ENCODE measurements around the gene KLHL18.
"Not testable (repeated sequence)": the region's sequence is repeated elsewhere in the genome, so short reads cannot be mapped to it uniquely, and the experiment has no call there.

Gene KLHL18

DNA sequence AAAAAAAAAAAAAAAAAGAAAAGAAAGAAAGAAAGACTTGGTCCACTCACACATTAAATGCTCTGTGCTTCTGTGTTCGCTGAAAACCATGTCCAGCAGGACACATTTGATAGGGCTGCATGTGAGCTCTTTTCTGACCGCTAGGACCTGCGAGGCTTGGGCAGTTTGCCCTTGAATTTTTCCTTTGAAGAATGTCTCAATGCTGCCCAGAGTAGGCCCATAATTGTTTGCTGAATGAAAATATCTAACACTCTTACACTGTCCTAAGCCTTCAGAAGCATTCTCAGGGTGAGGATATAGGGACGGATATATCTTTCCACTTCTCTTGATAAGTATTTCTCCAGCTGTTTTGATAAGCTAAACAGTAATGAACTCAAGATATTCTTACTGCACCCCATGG is 6.2 kb upstream of the KLHL18 start:
- no peak overlapping the region for H3K9ac ChIP-seq (ENCODE audit: low read length)
- no peaks in the 10 kb centered on the region for H3K36me3 ChIP-seq (ENCODE audit: control insufficient read depth, insufficient read depth, low read length)
- no peak overlapping the region for H3K4me3 ChIP-seq (ENCODE audit: low read depth, low read length)
- no peaks in the 10 kb centered on the region for H3K9me3 ChIP-seq (ENCODE audit: control insufficient read depth, insufficient read depth, low read depth, low read length)
- H3K4me1 ChIP-seq (ENCODE audit: control insufficient read depth, insufficient read depth, low read length): no peaks in the 10 kb centered on the region
- H3K27me3 ChIP-seq (ENCODE audit: control insufficient read depth, insufficient read depth, low read length): no peaks in the 10 kb centered on the region
- no peak overlapping the region for H3K27ac ChIP-seq (ENCODE audit: low read depth, low read length)

DNA sequence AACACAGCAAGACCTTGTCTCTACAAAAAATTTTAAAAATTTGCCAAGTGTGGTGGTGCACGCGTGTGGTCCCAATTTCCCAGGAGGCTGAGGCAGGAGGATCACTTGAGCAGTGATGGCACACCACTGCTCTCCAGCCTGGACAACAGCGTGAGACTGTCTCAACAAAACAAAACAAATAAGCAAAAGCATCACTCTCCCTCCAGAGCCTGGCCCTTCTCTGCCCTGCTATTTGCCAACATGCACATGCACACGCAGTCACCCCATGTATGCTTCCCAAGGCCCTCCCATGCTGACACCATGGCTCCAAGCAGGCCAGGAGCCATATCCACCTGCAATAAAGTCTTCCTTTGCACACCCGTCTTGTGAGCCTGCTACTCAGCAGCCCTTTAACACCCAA is 2.2 kb upstream of the KLHL18 start:
- Histone ChIP-seq H3K36me3 (ENCODE audit: control insufficient read depth, insufficient read depth, low read length) (no peaks in the 10 kb centered on the region), H3K4me1 (ENCODE audit: control insufficient read depth, insufficient read depth, low read length) (peaks cover 3% of the 10 kb centered on the region), H3K9ac (ENCODE audit: low read length) (no peak overlapping the region), H3K4me3 (ENCODE audit: low read depth, low read length) (no peak overlapping the region), H3K9me3 (ENCODE audit: control insufficient read depth, insufficient read depth, low read depth, low read length) (no peaks in the 10 kb centered on the region), H3K27ac (ENCODE audit: low read depth, low read length) (no peak overlapping the region), H3K27me3 (ENCODE audit: control insufficient read depth, insufficient read depth, low read length) (no peaks in the 10 kb centered on the region)

GRCh38 chr3:47283193-47283537 is 421 bp downstream of the KLHL18 start:
- no peaks in the 10 kb centered on the region for H3K27me3 ChIP-seq (ENCODE audit: control insufficient read depth, insufficient read depth, low read length)
- peaks cover 9% of the 10 kb centered on the region for H3K36me3 ChIP-seq (ENCODE audit: control insufficient read depth, insufficient read depth, low read length)
- H3K9me3 ChIP-seq (ENCODE audit: control insufficient read depth, insufficient read depth, low read depth, low read length): no peaks in the 10 kb centered on the region
- peak overlapping the region; percentile 92 for H3K9ac ChIP-seq (ENCODE audit: low read length)
- H3K4me3 ChIP-seq (ENCODE audit: low read depth, low read length): peak overlapping the region; percentile 86
- peak overlapping the region; percentile 83; the same call in 1 of the 2 replicates for H3K27ac ChIP-seq (ENCODE audit: low read depth, low read length)
- peaks cover 3% of the 10 kb centered on the region for H3K4me1 ChIP-seq (ENCODE audit: control insufficient read depth, insufficient read depth, low read length)

DNA sequence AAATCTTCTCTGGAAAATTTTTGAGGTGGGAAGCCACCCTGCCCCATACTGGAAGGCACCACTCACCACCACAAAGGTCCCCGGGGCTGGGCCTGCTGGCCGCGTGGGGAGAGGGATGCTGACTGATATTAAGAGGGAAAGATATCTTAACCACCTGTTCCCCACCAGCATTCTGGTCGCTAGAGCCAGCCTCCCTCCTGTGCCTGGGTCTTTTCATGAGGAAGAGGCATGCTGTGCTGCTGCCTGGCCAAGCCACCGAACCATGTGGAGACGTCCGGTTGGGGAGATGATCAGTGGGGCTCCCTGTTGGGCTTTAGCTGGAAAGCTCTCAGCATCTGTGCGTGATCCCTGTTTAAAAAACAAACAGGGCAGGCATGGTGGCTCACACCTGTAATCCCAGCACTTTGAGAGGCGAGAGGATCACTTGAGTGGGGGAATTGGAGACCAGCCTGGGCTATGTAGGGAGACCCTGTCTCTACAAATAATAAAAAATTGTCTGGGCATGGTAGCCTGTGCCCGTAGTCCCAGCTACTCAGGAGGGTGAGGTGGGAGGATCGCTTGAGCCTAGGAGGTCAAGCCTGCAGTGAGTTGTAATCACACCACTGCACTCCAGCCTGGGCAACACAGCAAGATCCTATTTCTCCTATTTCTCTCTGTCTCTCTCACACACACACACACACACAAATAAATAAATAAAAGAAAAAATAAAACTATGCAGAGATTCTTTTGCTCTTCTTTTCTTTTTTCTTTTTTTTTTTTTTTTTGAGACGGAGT is 1.0 kb downstream of the KLHL18 start:
- H3K9ac ChIP-seq (ENCODE audit: low read length): peak overlapping the region; percentile 92
- peaks cover 3% of the 10 kb centered on the region for H3K4me1 ChIP-seq (ENCODE audit: control insufficient read depth, insufficient read depth, low read length)
- no peak overlapping the region for H3K27ac ChIP-seq (ENCODE audit: low read depth, low read length)
- peaks cover 14% of the 10 kb centered on the region for H3K36me3 ChIP-seq (ENCODE audit: control insufficient read depth, insufficient read depth, low read length)
- H3K4me3 ChIP-seq (ENCODE audit: low read depth, low read length): peak overlapping the region; percentile 86
- H3K9me3 ChIP-seq (ENCODE audit: control insufficient read depth, insufficient read depth, low read depth, low read length): no peaks in the 10 kb centered on the region
- no peaks in the 10 kb centered on the region for H3K27me3 ChIP-seq (ENCODE audit: control insufficient read depth, insufficient read depth, low read length)

GRCh38 chr3:47288966-47289910 is 6.5 kb downstream of the KLHL18 start:
- peaks cover 25% of the 10 kb centered on the region for H3K36me3 ChIP-seq (ENCODE audit: control insufficient read depth, insufficient read depth, low read length)
- no peak overlapping the region for H3K9ac ChIP-seq (ENCODE audit: low read length)
- no peaks in the 10 kb centered on the region for H3K27me3 ChIP-seq (ENCODE audit: control insufficient read depth, insufficient read depth, low read length)
- H3K9me3 ChIP-seq (ENCODE audit: control insufficient read depth, insufficient read depth, low read depth, low read length): no peaks in the 10 kb centered on the region
- no peaks in the 10 kb centered on the region for H3K4me1 ChIP-seq (ENCODE audit: control insufficient read depth, insufficient read depth, low read length)
- no peak overlapping the region for H3K4me3 ChIP-seq (ENCODE audit: low read depth, low read length)
- H3K27ac ChIP-seq (ENCODE audit: low read depth, low read length): no peak overlapping the region

- no peak overlapping the region for H3K9ac ChIP-seq (ENCODE audit: low read length)
Measured at GRCh38 chr3:47291158-47291753, 8.5 kb downstream of the KLHL18 start.

DNA sequence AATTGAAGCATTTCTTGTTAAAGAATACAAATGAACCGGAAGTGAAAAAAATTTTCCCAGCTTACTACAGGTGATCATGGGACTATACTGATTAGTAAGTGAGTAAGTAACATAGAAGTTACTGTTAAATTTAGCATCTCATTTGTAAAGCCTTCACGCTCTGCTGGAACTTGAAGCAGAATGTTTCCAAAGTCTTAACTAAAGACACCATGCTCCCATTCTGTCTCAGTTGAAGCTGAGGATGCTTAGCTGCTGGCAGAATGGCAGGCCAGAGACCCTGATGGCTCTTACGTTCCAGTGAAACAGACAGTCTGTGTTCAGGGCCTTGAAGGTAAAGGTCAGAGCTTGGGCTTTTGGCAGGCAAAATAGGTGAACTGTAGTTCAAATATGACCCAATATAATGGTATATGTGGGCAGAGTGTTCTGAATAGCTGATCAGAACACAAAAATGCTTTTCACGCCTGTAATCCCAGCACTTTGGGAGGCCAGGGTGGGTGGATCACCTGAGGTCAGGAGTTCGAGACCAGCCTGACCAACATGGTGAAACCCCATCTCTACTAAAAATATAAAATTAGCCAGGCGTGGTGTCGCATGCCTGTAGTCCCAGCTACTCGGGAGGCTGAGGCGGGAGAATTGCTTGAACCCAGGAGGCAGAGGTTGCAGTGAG is 9.1 kb downstream of the KLHL18 start:
- not testable (repeated sequence) for H3K9ac ChIP-seq (ENCODE audit: low read length); H3K4me1 ChIP-seq (ENCODE audit: control insufficient read depth, insufficient read depth, low read length); H3K27me3 ChIP-seq (ENCODE audit: control insufficient read depth, insufficient read depth, low read length)

More at GRCh38 chr3:47291158-47291753, 8.5 kb downstream of the KLHL18 start:
- Histone ChIP-seq H3K27ac (ENCODE audit: low read depth, low read length) (no peak overlapping the region), H3K27me3 (ENCODE audit: control insufficient read depth, insufficient read depth, low read length) (no peaks in the 10 kb centered on the region), H3K4me1 (ENCODE audit: control insufficient read depth, insufficient read depth, low read length) (no peaks in the 10 kb centered on the region), H3K9me3 (ENCODE audit: control insufficient read depth, insufficient read depth, low read depth, low read length) (no peaks in the 10 kb centered on the region), H3K4me3 (ENCODE audit: low read depth, low read length) (no peak overlapping the region), H3K36me3 (ENCODE audit: control insufficient read depth, insufficient read depth, low read length) (peaks cover 27% of the 10 kb centered on the region)

DNA sequence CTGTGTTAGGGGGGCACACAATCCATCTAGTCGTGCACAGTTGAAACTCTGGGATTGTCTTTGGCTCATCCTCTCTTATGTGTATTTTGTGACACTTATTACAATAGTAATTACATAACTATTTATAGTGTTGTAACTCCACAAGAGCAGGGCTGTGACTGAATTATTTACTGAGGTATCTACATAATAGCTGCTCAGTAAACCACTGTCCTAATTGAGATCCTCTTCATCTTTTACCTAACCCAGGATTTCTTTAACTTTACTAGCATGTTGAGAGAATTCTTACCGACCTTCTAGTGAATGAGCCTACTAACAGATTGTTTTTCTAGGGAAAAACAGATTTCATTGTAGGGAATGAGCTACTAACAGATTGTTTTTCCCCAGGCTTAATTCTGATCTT is 11.1 kb downstream of the KLHL18 start:
- Histone ChIP-seq H3K9ac (ENCODE audit: low read length) (no peak overlapping the region), H3K36me3 (ENCODE audit: control insufficient read depth, insufficient read depth, low read length) (peaks cover 13% of the 10 kb centered on the region), H3K4me1 (ENCODE audit: control insufficient read depth, insufficient read depth, low read length) (peaks cover 6% of the 10 kb centered on the region; the same call in 1 of the 2 replicates), H3K27me3 (ENCODE audit: control insufficient read depth, insufficient read depth, low read length) (no peaks in the 10 kb centered on the region), H3K4me3 (ENCODE audit: low read depth, low read length) (no peak overlapping the region), H3K9me3 (ENCODE audit: control insufficient read depth, insufficient read depth, low read depth, low read length) (no peaks in the 10 kb centered on the region), H3K27ac (ENCODE audit: low read depth, low read length) (no peak overlapping the region)

More for the DNA sequence above, 9.1 kb downstream of the KLHL18 start:
- not testable (repeated sequence) for H3K4me3 ChIP-seq (ENCODE audit: low read depth, low read length); H3K9me3 ChIP-seq (ENCODE audit: control insufficient read depth, insufficient read depth, low read depth, low read length); H3K27ac ChIP-seq (ENCODE audit: low read depth, low read length)
- H3K36me3 ChIP-seq (ENCODE audit: control insufficient read depth, insufficient read depth, low read length): peaks cover 27% of the 10 kb centered on the region

GRCh38 chr3:47294392-47294791 is 11.6 kb downstream of the KLHL18 start:
- Histone ChIP-seq H3K9ac (ENCODE audit: low read length) (no peak overlapping the region), H3K27ac (ENCODE audit: low read depth, low read length) (no peak overlapping the region), H3K36me3 (ENCODE audit: control insufficient read depth, insufficient read depth, low read length) (peaks cover 7% of the 10 kb centered on the region), H3K9me3 (ENCODE audit: control insufficient read depth, insufficient read depth, low read depth, low read length) (no peaks in the 10 kb centered on the region), H3K4me1 (ENCODE audit: control insufficient read depth, insufficient read depth, low read length) (peaks cover 6% of the 10 kb centered on the region; the same call in 1 of the 2 replicates), H3K4me3 (ENCODE audit: low read depth, low read length) (no peak overlapping the region), H3K27me3 (ENCODE audit: control insufficient read depth, insufficient read depth, low read length) (no peaks in the 10 kb centered on the region)

DNA sequence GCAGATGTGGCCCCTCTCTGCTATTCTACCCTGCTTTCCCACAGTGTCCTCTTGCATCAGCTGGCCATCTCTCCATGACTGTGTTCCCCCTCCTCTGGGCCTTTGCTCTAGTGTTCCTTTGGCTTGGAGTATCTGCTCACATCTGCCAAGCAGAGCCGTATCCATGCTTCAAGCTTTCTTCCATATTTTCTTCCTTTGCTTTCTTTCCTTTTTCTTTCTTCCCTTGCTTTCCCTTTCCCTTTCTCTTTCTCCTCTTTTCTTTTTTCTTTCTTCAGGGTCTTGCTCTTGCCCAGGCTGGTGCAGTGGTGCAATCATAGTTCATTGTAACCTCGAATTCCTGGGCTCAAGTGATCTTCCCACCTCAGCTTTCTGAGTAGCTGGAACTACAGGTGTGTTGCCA is 12.6 kb downstream of the KLHL18 start:
- Histone ChIP-seq H3K4me3 (ENCODE audit: low read depth, low read length) (no peak overlapping the region), H3K9ac (ENCODE audit: low read length) (no peak overlapping the region), H3K4me1 (ENCODE audit: control insufficient read depth, insufficient read depth, low read length) (peaks cover 6% of the 10 kb centered on the region; the same call in 1 of the 2 replicates), H3K27me3 (ENCODE audit: control insufficient read depth, insufficient read depth, low read length) (no peaks in the 10 kb centered on the region), H3K36me3 (ENCODE audit: control insufficient read depth, insufficient read depth, low read length) (peaks cover 3% of the 10 kb centered on the region), H3K9me3 (ENCODE audit: control insufficient read depth, insufficient read depth, low read depth, low read length) (no peaks in the 10 kb centered on the region), H3K27ac (ENCODE audit: low read depth, low read length) (no peak overlapping the region)
